GM21390 (cell line): ENCODE results near the gene NCKIPSD.

Experiments
- ATAC-seq: cut with Tn5 transposase; IDR thresholded peaks from one replicate; pipeline ENCODE4 v1.9.1; 2021; ENCODE audit not compliant: unreplicated experiment

Gene NCKIPSD

DNA sequence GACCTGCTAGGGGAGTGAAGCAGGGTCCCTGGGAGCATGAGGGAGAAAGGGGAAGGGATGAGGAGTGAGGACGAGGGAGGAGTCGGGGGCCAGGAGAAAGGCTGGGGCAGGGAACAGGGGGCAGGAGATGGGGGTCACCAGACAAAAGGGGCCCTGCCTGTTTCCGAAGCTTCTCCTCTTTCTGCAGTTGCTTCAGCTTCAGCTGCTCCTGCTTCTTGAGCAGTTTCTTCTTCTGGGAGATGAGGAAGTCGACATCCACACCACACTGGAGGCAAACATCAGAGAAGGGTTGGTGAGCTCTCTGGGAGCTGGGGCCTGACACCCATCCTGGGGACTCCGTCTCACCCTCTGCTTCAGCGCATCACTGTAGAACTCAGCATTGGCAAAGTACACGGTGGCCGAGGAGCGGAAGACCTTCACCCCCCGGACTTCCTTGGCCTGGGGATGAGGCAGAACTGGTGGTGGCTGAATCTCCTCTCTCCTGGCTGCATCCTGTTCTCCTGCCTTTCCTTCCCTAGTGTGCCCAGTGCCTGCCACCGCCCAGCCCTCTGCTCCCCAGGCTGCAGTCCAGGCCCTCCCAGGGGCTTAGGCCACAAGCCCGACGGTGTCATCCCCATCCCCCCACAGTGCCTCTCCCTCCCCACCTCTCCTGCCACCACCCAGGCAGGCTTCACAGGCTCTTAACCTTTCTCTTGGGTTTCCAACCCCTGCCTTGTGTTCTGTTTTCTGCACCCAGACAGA lies 57.3 kb downstream of the NCKIPSD start:
- no peak for ATAC-seq

- ATAC-seq: no peak
Observed at GRCh38 chr3:48625600-48625999, 60.1 kb downstream of the NCKIPSD start.

DNA sequence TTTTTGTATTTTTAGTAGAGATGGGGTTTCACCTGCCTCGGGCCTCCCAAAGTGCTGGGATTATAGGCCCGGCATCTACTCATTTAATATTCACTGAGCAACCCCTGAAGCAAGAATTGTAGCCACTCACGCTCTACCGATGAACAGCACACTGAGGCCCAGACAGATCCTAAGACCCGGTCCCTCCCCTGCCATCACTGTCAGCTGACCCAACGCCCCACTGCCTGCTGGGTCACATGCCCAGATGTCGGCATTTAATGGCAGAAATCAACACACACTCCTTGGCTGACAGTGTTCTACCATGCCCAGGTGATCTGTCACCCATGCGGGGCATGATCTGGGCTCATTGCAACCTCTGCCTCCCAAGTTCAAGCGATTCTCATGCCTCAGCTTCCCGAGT lies 60.9 kb downstream of the NCKIPSD start:
- no peak for ATAC-seq

- ATAC-seq: no peak
Observed at GRCh38 chr3:48623851-48624547, 61.7 kb downstream of the NCKIPSD start.
